ENCODE results near the gene NUP210L.
"Not testable (repeated sequence)": the region's sequence is repeated elsewhere in the genome, so short reads cannot be mapped to it uniquely, and the experiment has no call there.

- not testable (repeated sequence) for TF ChIP-seq CTCF (IDR thresholded peaks at IDR 0.05; ENCODE audit: insufficient read depth, low read depth, low read length); EZH2 (IDR thresholded peaks at IDR 0.05; ENCODE audit: insufficient read depth, low read length)
Measured at GRCh38 chr1:154033697-154034096, 121.2 kb downstream of the NUP210L start.
